Stimulated activated CD4-positive, alpha-beta T cell treated with anti-CD3 and anti-CD28 coated beads, TNF-alpha, amount 100 ng/mL, for 48 hours (primary cell): ENCODE data around the gene ST6GAL1.
"Not testable (repeated sequence)": the region's sequence is repeated elsewhere in the genome, so short reads cannot be mapped to it uniquely, and the experiment has no call there.

ENCODE experiments used
- DNase-seq, 3 donors: peaks; one replicate each; pipeline ENCODE4 v3.0.0-alpha.2; 2020; ENCODE audit warnings: low read depth in 3 of 3

Gene ST6GAL1

GRCh38 chr3:186994000-186994955 is 64.0 kb downstream of the ST6GAL1 start:
- DNase-seq: no peak

GRCh38 chr3:186996356-186996755 is 66.0 kb downstream of the ST6GAL1 start:
- DNase-seq: no peak

- DNase-seq: no peak
These were observed 66.7 kb downstream of the ST6GAL1 start for GRCh38 chr3:186997061-186997460.

- DNase-seq: no peak
These were observed 67.2 kb downstream of the ST6GAL1 start for GRCh38 chr3:186997473-186997939.

GRCh38 chr3:186998937-186999368 is 68.6 kb downstream of the ST6GAL1 start:
- DNase-seq: no peak

- no peak for DNase-seq
These were observed 70.4 kb downstream of the ST6GAL1 start for GRCh38 chr3:187000711-187001151.

GRCh38 chr3:187002915-187003314 is 72.6 kb downstream of the ST6GAL1 start:
- no peak for DNase-seq

- no peak for DNase-seq
These were observed 75.6 kb downstream of the ST6GAL1 start for GRCh38 chr3:187005827-187006481.

- no peak for DNase-seq
These were observed 76.7 kb downstream of the ST6GAL1 start for GRCh38 chr3:187006864-187007630.

GRCh38 chr3:187010382-187010781 is 80.1 kb downstream of the ST6GAL1 start:
- DNase-seq: not testable (repeated sequence)

GRCh38 chr3:187011915-187012314 is 81.6 kb downstream of the ST6GAL1 start:
- DNase-seq: no peak

- DNase-seq: no peak
These were observed 82.3 kb downstream of the ST6GAL1 start for GRCh38 chr3:187012609-187013051.

- DNase-seq: no peak
These were observed 82.9 kb downstream of the ST6GAL1 start for GRCh38 chr3:187013159-187013716.

GRCh38 chr3:187014417-187014864 is 84.1 kb downstream of the ST6GAL1 start:
- no peak for DNase-seq

GRCh38 chr3:187015903-187016638 is 85.7 kb downstream of the ST6GAL1 start:
- DNase-seq: no peak

GRCh38 chr3:187016639-187017345 is 86.5 kb downstream of the ST6GAL1 start:
- no peak for DNase-seq

GRCh38 chr3:187017511-187018230 is 87.3 kb downstream of the ST6GAL1 start:
- DNase-seq: no peak

- DNase-seq: no peak
These were observed 89.3 kb downstream of the ST6GAL1 start for GRCh38 chr3:187019542-187020072.

GRCh38 chr3:187020376-187020775 is 90.0 kb downstream of the ST6GAL1 start:
- DNase-seq: no peak
